CD4-positive, alpha-beta T cell treated with Interleukin-17A for 1 hour (primary cell): ENCODE measurements around the gene GALNTL6.

Experiments
- DNase-seq: peaks from one replicate; pipeline ENCODE4 v3.0.0-alpha.2; 2020

The GALNTL6 gene

DNA sequence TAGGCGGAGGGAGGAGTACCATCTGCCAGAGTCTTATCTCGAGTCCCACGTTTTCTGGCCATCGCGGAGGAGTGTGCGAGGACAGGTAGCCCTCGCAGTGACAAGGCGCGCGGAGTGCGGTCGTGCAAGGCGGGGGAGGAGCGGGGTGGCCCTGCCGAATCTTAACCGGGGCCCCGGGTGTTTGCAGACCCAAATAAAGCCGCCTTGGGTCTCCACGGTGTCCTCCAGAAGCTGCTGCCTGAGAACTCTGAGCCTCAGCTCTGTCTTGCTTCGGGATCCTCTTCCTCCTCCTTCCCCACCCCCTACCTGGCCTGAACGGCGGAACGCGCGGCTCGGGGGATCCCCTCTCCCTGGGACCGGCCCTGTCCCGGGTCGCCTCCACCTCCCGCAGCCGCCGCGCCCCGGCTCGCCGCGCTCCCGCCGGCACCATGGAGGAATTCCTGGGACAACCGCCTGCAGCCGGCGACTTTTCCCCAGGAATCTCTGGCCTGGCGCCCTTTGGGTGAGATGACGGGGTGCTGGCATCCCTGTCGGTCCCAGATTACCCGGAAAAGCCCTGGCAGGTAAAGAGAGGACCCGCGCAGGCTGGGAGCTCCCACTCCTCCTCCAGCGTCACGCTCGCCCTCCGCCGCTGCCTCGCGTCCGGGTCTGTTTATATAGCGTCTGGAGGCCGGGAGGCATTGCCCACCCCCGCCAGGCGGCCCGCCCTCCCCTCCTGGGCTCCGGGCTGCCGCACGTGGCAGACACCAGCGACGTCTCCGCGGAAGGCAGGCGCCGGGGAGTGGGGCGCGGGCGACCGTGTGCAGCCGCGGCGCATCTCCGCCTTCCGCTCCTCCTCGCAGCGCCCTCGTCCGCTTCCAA, at the start of gene GALNTL6:
GALNTL6 (plus strand) TSS at position 740 of the 861 bp plus-strand sequence.
- no peak for DNase-seq

- no peak for DNase-seq
These were observed 47.7 kb upstream of the GALNTL6 start for GRCh38 chr4:171765514-171765913.

DNA sequence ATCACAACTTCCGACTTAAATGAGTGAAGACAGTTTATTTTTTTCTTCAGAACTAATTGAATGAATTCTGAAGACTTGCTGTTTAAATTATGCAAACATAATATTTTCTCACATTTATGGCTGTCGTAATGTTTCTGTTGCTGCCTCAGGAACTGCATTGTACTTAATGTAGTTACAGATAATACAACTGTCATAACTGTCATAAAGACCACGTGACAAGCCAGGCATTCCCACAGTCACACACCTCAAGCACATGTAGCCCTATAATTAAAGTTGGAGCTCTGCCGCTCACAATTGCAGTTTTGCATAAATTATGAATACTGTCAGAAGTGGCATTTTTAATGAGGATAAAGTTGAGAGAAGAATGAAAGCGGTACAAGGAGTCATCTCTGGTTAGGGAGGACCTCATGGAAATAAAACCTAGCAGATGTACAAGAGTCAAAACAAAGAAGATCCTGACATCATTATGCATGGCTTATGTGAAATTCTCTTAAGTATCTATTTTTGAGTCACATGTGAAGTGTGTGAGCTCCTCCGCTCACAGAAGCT, 38.5 kb upstream of the GALNTL6 start:
- DNase-seq = no peak

- DNase-seq = no peak
These were observed 33.9 kb upstream of the GALNTL6 start for GRCh38 chr4:171779301-171779700.

DNA sequence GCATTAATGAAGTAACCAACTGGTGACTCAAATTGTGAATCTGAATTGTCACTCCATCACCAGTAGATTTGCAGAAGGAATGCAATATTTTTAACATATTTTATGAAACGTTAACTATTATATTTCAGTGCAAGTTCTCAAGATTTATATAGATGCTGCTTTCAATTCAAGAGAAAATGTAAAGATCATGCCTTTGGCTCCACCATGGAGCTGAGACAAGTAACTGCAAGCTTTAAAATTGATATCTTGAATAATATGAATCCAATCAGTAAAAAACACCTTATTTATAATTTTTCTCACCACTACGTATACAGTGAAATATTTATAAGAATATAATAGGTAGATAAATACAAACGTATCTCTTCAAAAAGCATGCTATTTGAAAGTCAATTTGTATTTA, 27.8 kb upstream of the GALNTL6 start:
- no peak for DNase-seq

DNA sequence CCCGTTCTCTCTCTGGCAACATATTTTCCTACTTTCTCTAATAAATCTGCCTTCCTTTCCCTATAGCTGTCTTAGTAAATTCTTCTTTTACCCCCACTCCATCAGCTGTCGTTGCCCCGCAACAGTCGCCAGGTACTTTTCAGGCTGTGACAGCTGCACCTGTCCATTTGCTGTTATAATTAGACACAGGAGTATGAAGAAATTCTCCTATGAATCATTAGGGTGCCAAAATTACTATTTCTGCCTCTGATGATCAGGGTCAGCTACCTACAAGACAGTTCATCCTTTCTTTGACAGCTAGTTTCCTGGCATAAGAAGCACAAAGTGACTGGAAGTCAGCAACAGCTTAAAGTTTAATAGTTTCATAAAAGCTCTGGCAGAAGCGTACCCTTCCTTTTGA, 19.5 kb upstream of the GALNTL6 start:
- DNase-seq = no peak

DNA sequence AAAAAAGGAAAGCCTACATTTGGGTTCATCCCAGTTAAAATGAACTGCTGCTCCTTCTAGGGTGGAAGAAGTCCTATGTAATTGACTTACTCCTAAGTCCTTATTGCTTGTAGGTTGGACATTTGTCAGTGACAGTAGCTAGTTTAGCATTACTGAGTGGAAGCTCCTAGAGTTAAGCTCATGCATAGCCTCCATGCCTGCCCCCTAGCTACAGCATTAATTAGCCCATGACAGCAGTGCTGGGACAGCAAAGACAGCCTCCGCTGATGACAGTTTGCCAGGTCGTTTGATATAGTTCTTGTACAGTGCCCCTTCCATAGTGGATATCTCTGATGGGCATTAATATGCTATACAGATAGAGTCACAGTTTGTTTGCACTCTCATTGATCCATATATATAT, 18.7 kb upstream of the GALNTL6 start:
- DNase-seq = no peak

DNA sequence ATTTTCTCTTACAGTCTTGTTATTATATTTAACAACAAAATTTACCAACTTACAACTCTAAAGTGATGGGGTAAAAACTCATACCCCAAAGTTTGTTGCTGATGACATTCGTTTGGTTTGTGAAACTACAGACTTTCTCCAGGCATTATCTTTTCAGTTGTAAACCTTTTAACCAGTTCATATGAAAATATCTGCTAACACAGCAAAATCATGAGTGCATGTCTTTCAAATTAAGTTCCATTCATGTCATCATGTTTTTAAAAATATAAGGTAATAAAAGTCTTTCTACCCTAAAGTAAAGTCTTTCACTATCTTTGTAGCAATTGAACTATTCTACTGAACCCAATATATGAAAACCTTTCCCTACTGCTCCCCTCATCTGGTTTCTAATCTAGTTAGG, 3.4 kb upstream of the GALNTL6 start:
- no peak for DNase-seq

GRCh38 chr4:171812333-171812664, 905 bp upstream of the GALNTL6 start:
- DNase-seq = no peak

DNA sequence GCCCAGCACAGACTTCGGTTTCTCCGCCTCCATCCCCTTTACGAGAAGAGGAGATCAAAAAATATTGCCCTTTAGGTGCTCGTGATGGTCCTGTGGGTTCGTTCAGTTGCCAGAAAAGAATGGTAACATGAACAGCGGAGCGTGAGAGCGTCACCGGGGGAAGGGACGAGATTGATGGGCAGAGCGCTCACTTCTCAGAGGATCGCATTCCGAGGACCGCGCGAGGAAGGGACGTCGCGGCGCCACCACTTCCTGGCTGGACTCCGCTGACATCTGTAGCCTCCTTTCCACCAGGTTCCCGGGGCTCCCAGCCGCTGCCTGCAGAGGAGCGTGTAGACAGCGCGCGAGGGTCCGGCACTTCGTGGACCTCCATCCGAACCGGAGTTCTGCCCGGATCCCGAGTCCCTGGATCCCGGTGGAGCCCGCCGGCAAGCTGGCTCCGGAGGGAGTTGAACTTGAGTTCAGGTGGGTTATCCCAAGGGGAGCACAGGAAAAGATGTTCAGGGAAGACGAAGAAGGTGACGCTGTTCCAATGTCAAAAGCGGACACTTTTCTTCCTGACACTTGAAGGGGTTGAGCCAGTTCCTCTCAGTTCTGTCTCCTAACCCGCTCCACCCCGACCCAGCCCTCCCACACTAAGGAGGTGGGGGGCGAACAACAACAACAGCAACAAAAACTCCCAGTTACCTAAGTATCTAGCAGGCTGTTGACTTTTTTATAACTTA, 484 bp downstream of the GALNTL6 start:
- no peak for DNase-seq

- no peak for DNase-seq
These were observed 1.3 kb downstream of the GALNTL6 start for GRCh38 chr4:171814545-171814944.

DNA sequence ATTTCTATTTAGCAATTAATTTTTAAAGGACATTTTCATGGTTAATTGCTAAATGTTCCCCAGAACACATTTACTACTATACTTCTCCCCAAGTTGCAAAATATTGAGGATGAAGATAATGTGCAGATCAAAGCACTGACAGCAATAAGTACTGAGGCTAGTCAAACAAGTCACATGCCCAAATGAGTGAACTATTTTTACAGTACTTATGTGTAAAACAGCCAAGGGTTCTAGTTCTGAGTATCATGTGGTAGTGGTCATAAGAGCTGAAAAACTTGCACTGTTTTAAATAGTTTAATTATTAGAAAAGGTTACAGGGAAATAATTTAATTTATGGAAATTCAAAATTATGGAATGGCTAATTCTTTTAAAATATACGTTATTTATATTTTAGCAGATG, 3.8 kb downstream of the GALNTL6 start:
- no peak for DNase-seq

DNA sequence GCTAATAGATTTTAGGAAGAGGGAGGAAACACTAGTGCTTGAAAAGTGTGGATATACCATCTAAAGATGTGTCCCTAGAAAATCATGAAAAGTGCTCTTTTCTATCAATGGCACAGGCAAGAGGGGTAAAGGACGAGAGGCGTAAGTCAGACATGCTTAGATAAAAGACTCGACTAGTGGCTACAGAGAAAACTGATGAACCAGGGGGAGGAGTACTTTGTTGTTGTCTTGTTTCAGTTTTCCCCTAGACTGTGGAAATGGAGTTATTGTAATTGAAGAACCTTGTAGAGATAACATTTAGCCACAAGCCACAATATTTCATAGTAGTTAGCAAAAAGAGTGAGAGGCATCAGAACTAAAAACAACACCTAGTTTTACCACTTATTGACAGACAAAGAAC, 21.4 kb downstream of the GALNTL6 start:
- DNase-seq = no peak

DNA sequence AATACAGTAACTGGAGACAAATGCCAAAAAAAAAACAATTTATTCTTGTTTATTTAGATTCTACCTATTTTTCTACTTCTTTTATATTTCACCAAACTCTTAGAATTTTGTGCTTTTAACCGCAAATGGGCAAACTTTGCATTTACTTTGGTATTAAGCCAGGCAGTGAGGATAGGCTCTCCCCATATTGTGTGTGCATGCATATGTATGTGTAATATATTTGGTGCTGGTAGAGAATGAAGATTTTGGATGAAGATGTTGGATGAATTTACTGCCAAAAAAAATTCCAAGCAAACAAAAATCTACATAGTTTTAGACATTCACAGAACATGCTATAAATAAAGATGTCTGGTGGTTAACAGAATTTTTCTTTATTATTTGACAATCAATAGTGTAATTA, 30.3 kb downstream of the GALNTL6 start:
- no peak for DNase-seq

- DNase-seq = no peak
These were observed 33.0 kb downstream of the GALNTL6 start for GRCh38 chr4:171846232-171846631.

GRCh38 chr4:171846893-171847292, 33.7 kb downstream of the GALNTL6 start:
- no peak for DNase-seq

DNA sequence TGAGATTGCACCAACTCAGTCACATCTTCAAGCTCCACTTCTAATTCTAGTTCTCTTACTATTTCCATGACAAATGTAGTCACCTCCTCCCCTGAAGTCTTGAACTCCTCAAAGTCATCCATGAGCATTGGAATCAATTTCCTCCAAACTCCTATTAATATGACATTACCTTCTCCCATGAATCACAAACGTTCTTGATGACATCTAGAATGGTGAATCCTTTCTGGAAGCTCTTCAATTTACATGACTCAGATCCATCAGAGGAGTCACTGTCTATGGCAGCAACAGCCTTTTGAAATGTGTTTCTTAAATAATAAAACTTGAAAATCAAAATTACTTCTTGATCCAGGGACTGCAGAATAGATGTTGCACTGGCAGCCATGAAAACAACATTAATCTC, 34.5 kb downstream of the GALNTL6 start:
- DNase-seq = no peak

DNA sequence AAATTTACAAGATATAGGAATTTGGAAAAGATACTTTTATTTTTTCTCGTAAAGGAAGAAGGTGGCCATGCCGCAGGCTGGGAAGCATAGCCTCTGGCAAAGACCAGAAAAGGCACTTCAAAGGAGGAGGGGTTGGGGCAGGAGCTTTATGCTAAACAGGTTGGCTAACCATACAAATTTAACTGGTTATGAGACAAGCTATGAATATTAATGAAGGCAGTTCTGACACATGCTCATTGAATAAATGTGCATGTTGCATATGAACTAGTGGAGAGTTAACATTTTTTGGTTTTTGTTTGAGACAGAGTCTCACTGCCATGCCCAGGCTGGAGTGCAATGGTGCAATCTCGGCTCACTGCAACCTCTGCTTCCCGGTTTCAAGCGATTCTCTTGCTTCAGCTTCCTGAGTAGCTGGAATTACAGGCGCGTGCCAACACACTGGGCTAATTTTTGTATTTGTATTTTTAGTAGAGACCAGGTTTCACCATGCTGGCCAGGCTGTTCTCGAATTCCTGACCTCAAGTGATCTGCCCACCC, 36.5 kb downstream of the GALNTL6 start:
- DNase-seq = no peak

DNA sequence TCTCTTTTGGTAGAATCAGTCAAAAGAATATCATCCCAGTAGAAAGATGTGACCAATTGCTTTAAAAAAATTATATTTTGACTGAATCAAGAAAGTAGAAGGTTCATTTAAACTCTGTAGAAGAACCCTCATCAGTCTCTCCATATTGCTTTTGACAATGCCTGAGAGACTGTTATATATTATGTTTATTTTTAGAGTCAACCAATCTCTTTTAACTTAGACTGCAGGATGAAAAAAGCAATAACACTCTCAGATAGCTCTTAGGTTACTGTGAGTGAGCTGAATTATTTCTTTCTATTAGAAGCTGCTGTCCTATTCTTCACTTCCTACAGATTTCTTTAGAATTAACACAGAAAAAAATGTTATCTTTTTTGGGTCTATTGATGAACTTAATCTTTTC, 38.1 kb downstream of the GALNTL6 start:
- DNase-seq = no peak

DNA sequence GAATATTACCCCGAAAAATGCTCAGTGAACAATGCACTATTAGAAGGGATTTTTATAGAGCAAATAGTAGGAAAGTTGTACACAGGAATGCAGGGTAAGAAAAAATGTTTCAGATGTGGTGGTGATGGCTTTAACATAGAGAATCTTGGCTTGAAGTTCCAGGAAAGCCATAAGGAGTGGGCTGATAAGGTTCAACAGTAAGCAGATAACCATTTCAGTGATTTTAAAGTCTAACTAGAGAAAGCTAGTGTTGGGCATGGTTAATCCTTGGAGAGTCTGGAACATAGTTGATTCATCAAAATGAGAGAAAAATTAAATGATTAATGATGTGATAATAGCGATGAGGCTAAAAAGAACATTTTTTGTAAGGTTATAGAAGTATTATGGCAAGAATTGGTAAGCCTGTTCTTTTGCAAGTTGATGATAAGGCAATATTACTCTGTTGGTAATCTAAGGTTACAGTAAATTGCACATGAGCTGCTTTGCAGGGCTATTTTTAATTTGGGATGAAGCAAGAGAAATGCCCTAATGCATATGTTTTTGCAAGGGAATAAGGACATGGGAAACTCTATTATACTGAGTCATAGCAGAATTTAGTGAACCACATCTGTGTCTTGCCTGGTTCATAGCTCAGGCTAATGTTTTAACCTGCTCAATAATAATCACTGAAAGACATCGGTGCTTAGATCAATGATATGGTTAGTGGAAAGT, 44.3 kb downstream of the GALNTL6 start:
- no peak for DNase-seq

- no peak for DNase-seq
These were observed 62.1 kb downstream of the GALNTL6 start for GRCh38 chr4:171875291-171875690.

- no peak for DNase-seq
These were observed 63.4 kb downstream of the GALNTL6 start for GRCh38 chr4:171876636-171877035.

GRCh38 chr4:171880136-171880535, 66.9 kb downstream of the GALNTL6 start:
- no peak for DNase-seq
